ENCODE results near the gene PTPRD.

The PTPRD gene

DNA sequence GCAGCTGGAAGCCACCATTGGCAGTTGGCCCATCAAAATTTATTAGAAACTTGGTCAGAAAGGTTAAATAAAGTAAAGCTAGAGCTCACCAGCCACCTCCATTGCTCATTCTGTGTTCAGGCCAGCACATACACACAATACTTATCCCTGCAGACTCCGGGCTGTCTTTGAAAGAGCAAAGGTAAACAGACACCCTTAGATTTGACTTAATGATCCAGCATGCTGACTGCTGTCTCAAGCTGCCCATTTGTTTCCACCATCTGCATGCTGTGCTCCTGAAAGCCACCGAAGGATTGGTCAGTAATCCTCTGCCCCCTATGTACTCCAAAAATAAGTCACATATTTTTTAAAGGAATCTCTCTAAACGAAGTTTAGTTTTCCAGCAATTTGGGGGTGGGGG, 1753.4 kb downstream of the PTPRD start:
- DNase-seq (ENCODE audit: low read depth), result no peak
- TF ChIP-seq, protein P1, sequence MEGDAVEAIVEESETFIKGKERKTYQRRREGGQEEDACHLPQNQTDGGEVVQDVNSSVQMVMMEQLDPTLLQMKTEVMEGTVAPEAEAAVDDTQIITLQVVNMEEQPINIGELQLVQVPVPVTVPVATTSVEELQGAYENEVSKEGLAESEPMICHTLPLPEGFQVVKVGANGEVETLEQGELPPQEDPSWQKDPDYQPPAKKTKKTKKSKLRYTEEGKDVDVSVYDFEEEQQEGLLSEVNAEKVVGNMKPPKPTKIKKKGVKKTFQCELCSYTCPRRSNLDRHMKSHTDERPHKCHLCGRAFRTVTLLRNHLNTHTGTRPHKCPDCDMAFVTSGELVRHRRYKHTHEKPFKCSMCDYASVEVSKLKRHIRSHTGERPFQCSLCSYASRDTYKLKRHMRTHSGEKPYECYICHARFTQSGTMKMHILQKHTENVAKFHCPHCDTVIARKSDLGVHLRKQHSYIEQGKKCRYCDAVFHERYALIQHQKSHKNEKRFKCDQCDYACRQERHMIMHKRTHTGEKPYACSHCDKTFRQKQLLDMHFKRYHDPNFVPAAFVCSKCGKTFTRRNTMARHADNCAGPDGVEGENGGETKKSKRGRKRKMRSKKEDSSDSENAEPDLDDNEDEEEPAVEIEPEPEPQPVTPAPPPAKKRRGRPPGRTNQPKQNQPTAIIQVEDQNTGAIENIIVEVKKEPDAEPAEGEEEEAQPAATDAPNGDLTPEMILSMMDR (IDR thresholded peaks at IDR 0.05; ENCODE audit: control insufficient read depth, insufficient read depth, low read depth, low read length, missing control alignments), result no peak
- no peak overlapping the region for H3K4me3 ChIP-seq (ENCODE audit: control insufficient read depth, low read depth, low read length)

DNA sequence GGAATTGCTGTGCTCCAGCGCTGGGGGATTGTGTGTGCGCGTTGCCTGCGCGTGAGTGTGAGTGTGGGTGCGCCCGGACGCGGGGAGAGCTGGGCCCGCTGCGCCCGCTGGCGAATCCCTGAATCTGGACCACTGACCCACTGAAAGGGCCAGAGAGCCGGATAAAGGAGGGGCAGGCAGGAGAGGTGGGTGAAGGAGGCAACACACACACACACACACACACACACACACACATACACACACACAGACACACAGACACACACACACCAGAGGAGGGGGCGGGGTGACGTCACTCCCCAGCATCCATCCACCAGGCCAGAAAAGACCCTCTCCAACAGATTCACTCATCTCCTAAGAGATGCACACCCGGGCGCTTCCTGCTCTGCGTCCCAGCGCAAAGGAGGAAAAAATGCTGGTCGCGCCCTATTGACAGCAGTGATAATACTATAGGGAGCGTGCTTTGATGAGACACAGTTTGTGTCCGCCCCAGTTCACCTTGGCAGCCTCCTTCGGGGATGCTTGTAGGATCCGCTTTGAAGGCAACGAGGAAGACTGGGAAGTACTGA, 1754.1 kb downstream of the PTPRD start:
- peak overlapping the region; percentile 61 for H3K4me3 ChIP-seq (ENCODE audit: control insufficient read depth, low read depth, low read length)
- DNase-seq (ENCODE audit: low read depth), result no peak
- TF ChIP-seq, protein P1 (IDR thresholded peaks at IDR 0.05; ENCODE audit: control insufficient read depth, insufficient read depth, low read depth, low read length, missing control alignments), result no peak

GRCh38 chr9:8857926-8858595, 1754.7 kb downstream of the PTPRD start:
- DNase-seq (ENCODE audit: low read depth), result no peak
- peak overlapping the region; percentile 61 for H3K4me3 ChIP-seq (ENCODE audit: control insufficient read depth, low read depth, low read length)
- TF ChIP-seq, protein P1 (IDR thresholded peaks at IDR 0.05; ENCODE audit: control insufficient read depth, insufficient read depth, low read depth, low read length, missing control alignments), result no peak

- H3K4me3 ChIP-seq (ENCODE audit: control insufficient read depth, low read depth, low read length), result peak overlapping the region; percentile 61
- DNase-seq (ENCODE audit: low read depth), result no peak
- TF ChIP-seq, protein P1 (IDR thresholded peaks at IDR 0.05; ENCODE audit: control insufficient read depth, insufficient read depth, low read depth, low read length, missing control alignments), result no peak
Measured at GRCh38 chr9:8857068-8857925, 1755.5 kb downstream of the PTPRD start.

- DNase-seq (ENCODE audit: low read depth), result no peak
- TF ChIP-seq, protein P1 (IDR thresholded peaks at IDR 0.05; ENCODE audit: control insufficient read depth, insufficient read depth, low read depth, low read length, missing control alignments), result no peak
- H3K4me3 ChIP-seq (ENCODE audit: control insufficient read depth, low read depth, low read length), result peak overlapping the region; percentile 61
Measured at GRCh38 chr9:8856396-8857067, 1756.3 kb downstream of the PTPRD start.

DNA sequence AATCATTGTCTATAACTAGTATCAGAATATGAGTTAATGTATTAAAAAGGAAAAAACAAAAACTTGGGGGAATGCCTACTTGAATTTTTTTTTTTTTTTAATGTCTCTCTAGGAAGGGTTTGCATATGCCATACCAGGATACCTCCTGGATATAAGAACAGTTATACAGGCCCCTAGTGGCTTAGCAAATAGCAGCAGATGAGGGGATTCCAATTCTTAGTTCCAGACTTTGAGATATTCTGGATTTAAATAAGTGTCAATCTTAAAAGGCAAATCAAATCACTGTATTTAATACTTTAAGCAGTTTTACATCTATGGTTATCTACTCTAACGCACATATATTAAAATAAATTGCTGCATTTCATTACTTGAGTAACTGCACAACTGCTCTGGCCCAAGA, 1757.8 kb downstream of the PTPRD start:
- TF ChIP-seq, protein P1 (IDR thresholded peaks at IDR 0.05; ENCODE audit: control insufficient read depth, insufficient read depth, low read depth, low read length, missing control alignments), result peak; percentile 36
- H3K4me3 ChIP-seq (ENCODE audit: control insufficient read depth, low read depth, low read length), result no peak overlapping the region
- no peak for DNase-seq (ENCODE audit: low read depth)
